PC-3 (cell line): Measurements from ENCODE around the gene DENND1B. TPM values are rescaled to one million over a fixed set of nuclear protein-coding genes. Genes with fewer than 3 reads are reported as not detected.

ENCODE experiments used
- ATAC-seq: fragments of 200-7000 bp; cut with Tn5 transposase; 2 replicates; pipeline ENCODE4 v1.9.1; 2020; ENCODE audit warnings: mild to moderate bottlenecking, moderate library complexity
- BruUV-seq: library from RNA; stranded (reverse); fragments of 400-500 nt; replicated peaks from 2 replicates; lab custom pipeline; 2021; lab: Mats Ljungman, UMichigan
- CTCF ChIA-PET: fragments of 300-600 bp; sonication (Branson Sonifier 250); formaldehyde crosslinking; loops from one replicate; lab custom pipeline; 2022; ENCODE audit warnings: antibody characterized with exemption; lab: Charles Lee
- POLR2A ChIA-PET: fragments of 300-600 bp; sonication (Branson Sonifier 250); formaldehyde crosslinking; loops from one replicate; lab custom pipeline; 2022; ENCODE audit warnings: antibody characterized with exemption; ENCODE audit not compliant: unreplicated experiment; lab: Charles Lee
- DNase-seq: peaks from one replicate; pipeline ENCODE4 v3.0.0-alpha.2; 2015
- H2AFZ ChIP-seq: fragments of 300-600 bp; sonication (generic); 2 replicates; pipeline ENCODE4 v1.6.0; 2016; ENCODE audit warnings: antibody characterized with exemption, low read length
- H3F3A ChIP-seq: fragments of 300-600 bp; sonication (generic); one replicate; pipeline ENCODE4 v1.6.0; 2017; ENCODE audit warnings: antibody characterized with exemption, low read length, control low read depth, mild to moderate bottlenecking; ENCODE audit not compliant: unreplicated experiment
- H3K27ac ChIP-seq: fragments of 300-600 bp; sonication (generic); 2 replicates; pipeline ENCODE4 v1.5.1; 2016; ENCODE audit warnings: mild to moderate bottlenecking, low read length
- H3K27me3 ChIP-seq: fragments of 300-600 bp; sonication (generic); 2 replicates; pipeline ENCODE4 v1.6.1; 2016; ENCODE audit warnings: low read length, mixed read lengths
- H3K36me3 ChIP-seq: fragments of 300-600 bp; sonication (generic); 2 replicates; pipeline ENCODE4 v1.6.1; 2016; ENCODE audit warnings: low read depth, mixed run types, low read length, mixed read lengths
- H3K4me1 ChIP-seq: fragments of 300-600 bp; sonication (generic); 2 replicates; pipeline ENCODE4 v1.5.1; 2016; ENCODE audit warnings: low read length; ENCODE audit not compliant: insufficient read depth
- H3K4me2 ChIP-seq: fragments of 300-600 bp; sonication (generic); 2 replicates; pipeline ENCODE4 v1.6.0; 2016; ENCODE audit warnings: low read length
- H3K4me3 ChIP-seq: fragments of 300-600 bp; sonication (generic); 2 replicates; pipeline ENCODE4 v1.5.1; 2016; ENCODE audit warnings: mild to moderate bottlenecking, low read length, mixed read lengths
- H3K79me2 ChIP-seq: fragments of 300-600 bp; sonication (generic); 2 replicates; pipeline ENCODE4 v1.6.1; 2017; ENCODE audit warnings: low read length, mixed read lengths
- H3K9ac ChIP-seq: fragments of 300-600 bp; sonication (generic); 2 replicates; pipeline ENCODE4 v1.6.0; 2016; ENCODE audit warnings: mild to moderate bottlenecking, low read length
- H3K9me2 ChIP-seq: fragments of 300-600 bp; sonication (generic); replicated peaks from 2 replicates; pipeline ENCODE4 v1.6.1; 2016; ENCODE audit warnings: mixed run types, low read length, mixed read lengths
- H3K9me3 ChIP-seq: fragments of 300-600 bp; sonication (generic); 2 replicates; pipeline ENCODE4 v1.6.1; 2016; ENCODE audit warnings: low read length, mixed read lengths
- H4K20me1 ChIP-seq: fragments of 300-600 bp; sonication (generic); 2 replicates; pipeline ENCODE4 v1.6.1; 2016; ENCODE audit warnings: low read length, mixed read lengths
- EZH2 ChIP-seq: fragments of 300-600 bp; sonication (generic); IDR thresholded peaks from one replicate; pipeline ENCODE4 v1.6.1; 2017; ENCODE audit warnings: antibody characterized with exemption, mild to moderate bottlenecking, low read length; ENCODE audit not compliant: unreplicated experiment
- EZH2phosphoT487 ChIP-seq: fragments of 300-600 bp; sonication (generic); IDR thresholded peaks from 2 replicates; pipeline ENCODE4 v1.6.1; 2018; ENCODE audit warnings: mild to moderate bottlenecking, antibody characterized with exemption, low read length, borderline replicate concordance
- intact Hi-C: fragments of 100-400 bp; cut with micrococcal nuclease; formaldehyde crosslinking; loops from 2 replicates; pipeline ENCODE4 v1.9.0; 2023
- total RNA-seq: library from RNA; depleted of rRNA; stranded (reverse); fragments of >200 nt; gene quantifications from 2 replicates; pipeline ENCODE4 v1.2.3, GENCODE V29; 2014
- TF ChIP-seq, protein P1 (sequence below): fragments of 300-600 bp; sonication (generic); conservative IDR thresholded peaks from 2 replicates; pipeline ENCODE4 v1.5.1; 2017; ENCODE audit warnings: antibody characterized with exemption, low read depth, mild to moderate bottlenecking, low read length

The DENND1B gene
- total RNA-seq, 1 experiment from 2014 or later, result 7.4 TPM

DNA sequence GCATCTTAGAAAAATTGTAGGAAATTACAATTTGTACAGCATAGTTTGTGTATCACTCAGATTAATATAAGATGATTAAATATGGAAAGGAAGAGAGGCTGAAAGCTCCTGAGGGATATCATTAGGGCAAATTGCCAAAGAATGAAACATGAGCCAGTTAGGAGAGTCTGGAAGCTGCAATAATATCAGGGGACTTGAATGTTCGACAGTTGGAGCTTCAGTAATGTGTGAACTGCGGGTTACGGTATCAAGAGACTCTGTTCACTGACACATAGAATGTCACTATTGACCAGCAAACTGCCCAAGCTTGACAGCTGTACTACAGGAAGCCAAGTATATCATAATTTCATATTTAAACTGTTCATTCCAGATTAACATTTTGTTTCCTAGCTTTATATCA lies 157.2 kb downstream of the DENND1B start:
- ATAC-seq, result no peak
- H3K9me3 ChIP-seq, result no peaks in the 10 kb centered on the region
- no peaks in the 10 kb centered on the region for H3K9me2 ChIP-seq
- intact Hi-C loops, result loop anchor here (2.0 to 10.0 kb wide), 3 partner anchors 91 to 1067 kb away; partner anchors contain the start of gene DENND1B
- BruUV-seq, result no TSS peak
- no peaks in the 10 kb centered on the region for H3F3A ChIP-seq
- DNase-seq, result no peak
- H3K4me2 ChIP-seq, result no peak overlapping the region
- H4K20me1 ChIP-seq, result no peaks in the 10 kb centered on the region
- no peak overlapping the region for H3K27ac ChIP-seq
- no peaks in the 10 kb centered on the region; the same call in 1 of the 2 replicates for H3K4me1 ChIP-seq
- TF ChIP-seq EZH2 (no peak), EZH2phosphoT487 (no peak)
- TF ChIP-seq, protein P1, sequence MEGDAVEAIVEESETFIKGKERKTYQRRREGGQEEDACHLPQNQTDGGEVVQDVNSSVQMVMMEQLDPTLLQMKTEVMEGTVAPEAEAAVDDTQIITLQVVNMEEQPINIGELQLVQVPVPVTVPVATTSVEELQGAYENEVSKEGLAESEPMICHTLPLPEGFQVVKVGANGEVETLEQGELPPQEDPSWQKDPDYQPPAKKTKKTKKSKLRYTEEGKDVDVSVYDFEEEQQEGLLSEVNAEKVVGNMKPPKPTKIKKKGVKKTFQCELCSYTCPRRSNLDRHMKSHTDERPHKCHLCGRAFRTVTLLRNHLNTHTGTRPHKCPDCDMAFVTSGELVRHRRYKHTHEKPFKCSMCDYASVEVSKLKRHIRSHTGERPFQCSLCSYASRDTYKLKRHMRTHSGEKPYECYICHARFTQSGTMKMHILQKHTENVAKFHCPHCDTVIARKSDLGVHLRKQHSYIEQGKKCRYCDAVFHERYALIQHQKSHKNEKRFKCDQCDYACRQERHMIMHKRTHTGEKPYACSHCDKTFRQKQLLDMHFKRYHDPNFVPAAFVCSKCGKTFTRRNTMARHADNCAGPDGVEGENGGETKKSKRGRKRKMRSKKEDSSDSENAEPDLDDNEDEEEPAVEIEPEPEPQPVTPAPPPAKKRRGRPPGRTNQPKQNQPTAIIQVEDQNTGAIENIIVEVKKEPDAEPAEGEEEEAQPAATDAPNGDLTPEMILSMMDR, result no peak
- ChIA-PET CTCF (no interaction called here), POLR2A (no interaction called here)
- no peaks in the 10 kb centered on the region for H3K79me2 ChIP-seq
- H3K9ac ChIP-seq, result no peak overlapping the region
- H3K36me3 ChIP-seq, result no peaks in the 10 kb centered on the region
- H2AFZ ChIP-seq, result no peak overlapping the region
- no peak overlapping the region for H3K4me3 ChIP-seq
- H3K27me3 ChIP-seq, result no peaks in the 10 kb centered on the region

DNA sequence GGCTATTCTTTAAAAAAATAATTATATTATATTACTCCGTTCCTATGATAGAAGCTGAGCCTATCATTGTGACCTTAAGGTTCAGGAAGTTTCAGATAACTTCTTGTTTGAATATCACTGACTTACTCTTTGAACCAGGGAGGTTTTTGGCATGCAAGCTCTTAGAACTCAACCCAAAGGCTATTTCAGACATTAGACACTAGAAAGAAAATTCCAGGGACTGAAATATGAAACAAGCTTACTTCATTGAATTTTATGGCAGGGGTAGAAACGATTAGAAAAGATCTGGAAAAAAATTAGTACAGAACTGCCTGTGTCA lies 159.6 kb downstream of the DENND1B start:
- Histone ChIP-seq H3K36me3 (no peaks in the 10 kb centered on the region), H4K20me1 (no peaks in the 10 kb centered on the region), H3F3A (no peaks in the 10 kb centered on the region), H3K9me2 (no peaks in the 10 kb centered on the region), H3K27ac (no peak overlapping the region), H3K9ac (no peak overlapping the region), H3K79me2 (no peaks in the 10 kb centered on the region), H3K4me2 (no peak overlapping the region), H3K9me3 (no peaks in the 10 kb centered on the region), H2AFZ (no peak overlapping the region), H3K27me3 (no peaks in the 10 kb centered on the region), H3K4me3 (no peak overlapping the region), H3K4me1 (no peaks in the 10 kb centered on the region)
- TF ChIP-seq EZH2, result no peak
- TF ChIP-seq, protein P1, result no peak
- no peak for TF ChIP-seq EZH2phosphoT487
- ChIA-PET POLR2A (no interaction called here), CTCF (interaction anchor here (0.6 kb wide), 2 partner anchors 61 to 88 kb away, joined by 5 read pairs; no protein-coding TSS in a partner anchor)
- BruUV-seq, result no TSS peak
- DNase-seq, result no peak
- ATAC-seq, result no peak
- intact Hi-C loops, result loop anchor here (1.0 to 10.0 kb wide), 5 partner anchors 88 to 1069 kb away; no protein-coding TSS in a partner anchor

GRCh38 chr1:197614916-197615692 lies 160.2 kb downstream of the DENND1B start:
- Histone ChIP-seq H3K9me3 (no peaks in the 10 kb centered on the region), H3K27ac (no peak overlapping the region), H3K27me3 (no peaks in the 10 kb centered on the region), H4K20me1 (no peaks in the 10 kb centered on the region), H3K36me3 (no peaks in the 10 kb centered on the region), H3F3A (no peaks in the 10 kb centered on the region), H3K4me3 (no peak overlapping the region), H3K79me2 (no peaks in the 10 kb centered on the region), H3K4me1 (no peaks in the 10 kb centered on the region), H3K4me2 (no peak overlapping the region), H3K9me2 (no peaks in the 10 kb centered on the region), H2AFZ (no peak overlapping the region), H3K9ac (no peak overlapping the region)
- POLR2A ChIA-PET, result no interaction called here
- peak; percentile 46 for DNase-seq
- intact Hi-C loops, result loop anchor here (1.0 to 10.0 kb wide), 5 partner anchors 88 to 1070 kb away; no protein-coding TSS in a partner anchor
- no peak for TF ChIP-seq EZH2phosphoT487
- TF ChIP-seq, protein P1, result peak; percentile 63
- no TSS peak for BruUV-seq
- ATAC-seq, result peak; percentile 72
- CTCF ChIA-PET, result interaction anchor here (0.6 kb wide), 2 partner anchors 61 to 88 kb away, joined by 5 read pairs; no protein-coding TSS in a partner anchor
